Prostate gland (tissue), 2 donors: Measurements from ENCODE around the gene NCAM1. TPM values are rescaled to one million over a fixed set of nuclear protein-coding genes. Genes with fewer than 3 reads are reported as not detected.

Experiments used
- DNase-seq: peaks from one replicate; pipeline ENCODE4 v3.0.0-alpha.2; 2019; ENCODE audit warnings: low spot score
- H3K27ac ChIP-seq, 2 donors: fragments of 200-600 bp; sonication (generic); 2 replicates each; pipeline ENCODE4 v1.5.1; 2017 to 2019
- H3K27me3 ChIP-seq: fragments of 200-600 bp; sonication (generic); replicated peaks from 2 replicates; pipeline ENCODE4 v1.5.1; 2019; ENCODE audit not compliant: insufficient read depth
- H3K36me3 ChIP-seq, 2 donors: fragments of 200-600 bp; sonication (generic); 1 replicate in 1 of 2; 2 replicates in 1 of 2; pipeline versions ENCODE4 v1.5.1 to v1.8.1; 2017 to 2019
- H3K4me1 ChIP-seq: fragments of 200-600 bp; sonication (generic); replicated peaks from 2 replicates; pipeline ENCODE4 v1.5.1; 2019
- H3K4me3 ChIP-seq, 2 donors: fragments of 200-600 bp; sonication (generic); 2 replicates each; pipeline ENCODE4 v1.5.1; 2017 to 2019
- H3K9me3 ChIP-seq: fragments of 200-600 bp; sonication (generic); 2 replicates; pipeline ENCODE4 v1.5.1; 2017
- POLR2A ChIP-seq: fragments of 450-650 bp; IDR thresholded peaks from one replicate; pipeline ENCODE4 v1.6.1; 2016; ENCODE audit warnings: antibody characterized with exemption, mild to moderate bottlenecking
- POLR2AphosphoS5 ChIP-seq: sonication (generic); formaldehyde crosslinking; IDR thresholded peaks from one replicate; pipeline ENCODE4 v1.6.1; 2017; ENCODE audit warnings: antibody characterized with exemption
- WGBS: methylation state at CpG from one replicate; pipeline ENCODE4 v1.1.5; 2018; 5-methylcytosine and 5-hydroxymethylcytosine counted together
- intact Hi-C: fragments of 100-400 bp; cut with DNase I; formaldehyde crosslinking; loops from one replicate; pipeline ENCODE4 v1.14.2; 2022
- total RNA-seq, 2 donors: library from RNA; depleted of rRNA; stranded (reverse); fragments of >200 nt; gene quantifications; one replicate each; pipeline ENCODE4 v1.1.0, GENCODE V29; 2016
- TF ChIP-seq, protein P1 (sequence below), 4 experiments: fragments of 200-600 bp in 2 of 4; fragments of 450-650 bp in 2 of 4; sonication (generic) in 2 of 4; IDR thresholded peaks; 1 replicate in 3 of 4; 2 replicates in 1 of 4; pipeline ENCODE4 v1.5.1; 2016 to 2019; ENCODE audit warnings: antibody characterized with exemption in 4 of 4, mild to moderate bottlenecking in 2 of 4, moderate library complexity in 2 of 4

The NCAM1 gene
- total RNA-seq, 2 donors from 2014 or later = 3.8 to 39.7 TPM

GRCh38 chr11:113276466-113276865 is 315.2 kb downstream of the NCAM1 start:
- intact Hi-C loops = no loop called here
- DNase-seq = no peak
- WGBS = 92% methylated on average over 2 of the region's 2 CpGs
- no peaks in the 10 kb centered on the region for H3K27me3 ChIP-seq
- H3K36me3 ChIP-seq = no peaks in the 10 kb centered on the region
- H3K4me1 ChIP-seq = no peaks in the 10 kb centered on the region
- H3K4me3 ChIP-seq = no peak overlapping the region
- TF ChIP-seq POLR2A (no peak), POLR2AphosphoS5 (no peak)
- TF ChIP-seq, protein P1, sequence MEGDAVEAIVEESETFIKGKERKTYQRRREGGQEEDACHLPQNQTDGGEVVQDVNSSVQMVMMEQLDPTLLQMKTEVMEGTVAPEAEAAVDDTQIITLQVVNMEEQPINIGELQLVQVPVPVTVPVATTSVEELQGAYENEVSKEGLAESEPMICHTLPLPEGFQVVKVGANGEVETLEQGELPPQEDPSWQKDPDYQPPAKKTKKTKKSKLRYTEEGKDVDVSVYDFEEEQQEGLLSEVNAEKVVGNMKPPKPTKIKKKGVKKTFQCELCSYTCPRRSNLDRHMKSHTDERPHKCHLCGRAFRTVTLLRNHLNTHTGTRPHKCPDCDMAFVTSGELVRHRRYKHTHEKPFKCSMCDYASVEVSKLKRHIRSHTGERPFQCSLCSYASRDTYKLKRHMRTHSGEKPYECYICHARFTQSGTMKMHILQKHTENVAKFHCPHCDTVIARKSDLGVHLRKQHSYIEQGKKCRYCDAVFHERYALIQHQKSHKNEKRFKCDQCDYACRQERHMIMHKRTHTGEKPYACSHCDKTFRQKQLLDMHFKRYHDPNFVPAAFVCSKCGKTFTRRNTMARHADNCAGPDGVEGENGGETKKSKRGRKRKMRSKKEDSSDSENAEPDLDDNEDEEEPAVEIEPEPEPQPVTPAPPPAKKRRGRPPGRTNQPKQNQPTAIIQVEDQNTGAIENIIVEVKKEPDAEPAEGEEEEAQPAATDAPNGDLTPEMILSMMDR (IDR thresholded peaks at IDR 0.05) = no peak
- no peaks in the 10 kb centered on the region for H3K9me3 ChIP-seq
- H3K27ac ChIP-seq = no peak overlapping the region

DNA sequence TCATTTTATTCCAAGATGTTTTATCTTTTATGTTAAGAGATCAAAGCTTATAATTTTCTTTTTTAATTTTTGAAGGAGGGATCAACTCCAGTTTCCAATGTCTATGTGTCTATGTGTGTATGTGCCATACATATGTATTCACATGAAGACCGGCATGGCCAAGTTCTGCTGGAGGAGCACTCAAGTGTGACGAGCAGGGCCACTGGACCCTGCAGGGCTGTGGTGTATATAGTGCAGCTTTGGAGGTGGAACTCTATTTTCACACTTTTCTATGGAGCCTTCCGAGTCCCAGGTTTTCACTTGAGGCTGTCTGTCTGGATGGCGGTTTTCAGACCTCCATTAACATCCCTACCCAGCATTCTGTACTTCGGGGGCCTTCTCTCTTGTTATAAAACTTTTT is 316.7 kb downstream of the NCAM1 start:
- no peaks in the 10 kb centered on the region for H3K36me3 ChIP-seq
- DNase-seq = no peak
- H3K4me1 ChIP-seq = no peaks in the 10 kb centered on the region
- 93% methylated on average over 5 of the region's 5 CpGs for WGBS
- intact Hi-C loops = no loop called here
- H3K27ac ChIP-seq = no peak overlapping the region
- TF ChIP-seq, protein P1 (IDR thresholded peaks at IDR 0.05) = no peak
- TF ChIP-seq POLR2A (no peak), POLR2AphosphoS5 (no peak)
- no peaks in the 10 kb centered on the region for H3K27me3 ChIP-seq
- H3K9me3 ChIP-seq = no peaks in the 10 kb centered on the region
- H3K4me3 ChIP-seq = no peak overlapping the region

DNA sequence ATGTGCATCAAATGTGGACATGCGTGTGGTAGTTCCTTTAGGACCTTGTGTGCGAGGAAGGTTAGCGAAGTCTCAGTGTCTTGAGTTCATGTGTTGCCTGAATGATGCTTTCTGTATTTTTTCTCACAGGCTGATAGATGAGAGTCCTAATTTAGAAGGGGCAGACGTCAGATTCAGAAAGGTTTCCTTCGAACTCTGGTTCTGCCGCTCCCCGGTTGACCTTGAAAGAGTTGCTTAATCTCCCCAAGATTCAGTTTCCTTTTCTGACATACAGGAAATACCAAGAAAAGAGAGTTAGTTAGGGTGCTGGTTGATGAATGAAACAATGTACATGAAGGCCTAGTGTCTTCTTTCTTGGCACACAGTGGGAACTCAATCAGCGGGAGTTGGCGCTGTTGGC is 317.3 kb downstream of the NCAM1 start:
- TF ChIP-seq, protein P1 (IDR thresholded peaks at IDR 0.05) = no peak
- TF ChIP-seq POLR2AphosphoS5 (no peak), POLR2A (no peak)
- WGBS = 94% methylated on average over 9 of the region's 9 CpGs
- intact Hi-C loops = no loop called here
- no peak overlapping the region for H3K27ac ChIP-seq
- H3K9me3 ChIP-seq = no peaks in the 10 kb centered on the region
- DNase-seq = no peak
- H3K27me3 ChIP-seq = no peaks in the 10 kb centered on the region
- no peaks in the 10 kb centered on the region for H3K4me1 ChIP-seq
- no peak overlapping the region for H3K4me3 ChIP-seq
- H3K36me3 ChIP-seq = no peaks in the 10 kb centered on the region

DNA sequence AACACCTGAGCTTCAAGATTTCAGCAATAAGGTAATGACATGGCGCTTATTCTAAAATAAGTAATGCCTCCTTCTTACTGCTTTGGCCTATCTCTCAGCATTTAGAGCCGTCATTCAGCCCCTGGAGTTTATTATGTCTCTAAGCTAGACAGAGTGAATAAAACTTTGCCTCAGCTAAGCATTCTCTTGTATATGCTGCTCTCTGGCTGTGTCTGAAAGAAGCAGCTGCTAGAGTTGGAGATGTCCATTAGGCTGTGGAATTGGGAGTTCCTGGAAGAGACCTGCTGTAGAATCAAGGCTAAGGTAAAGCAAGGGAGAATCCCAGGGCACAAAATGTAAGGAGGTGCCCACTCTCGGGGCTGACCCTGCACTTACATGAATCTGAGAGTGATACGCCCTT is 317.7 kb downstream of the NCAM1 start:
- Histone ChIP-seq H3K4me1 (no peaks in the 10 kb centered on the region), H3K36me3 (no peaks in the 10 kb centered on the region), H3K27me3 (no peaks in the 10 kb centered on the region), H3K4me3 (no peak overlapping the region), H3K9me3 (no peaks in the 10 kb centered on the region), H3K27ac (no peak overlapping the region)
- no peak for DNase-seq
- intact Hi-C loops = no loop called here
- TF ChIP-seq POLR2AphosphoS5 (no peak), POLR2A (no peak)
- TF ChIP-seq, protein P1 (IDR thresholded peaks at IDR 0.05) = no peak
- WGBS = 76% methylated on average over 4 of the region's 4 CpGs

- 84% methylated on average over 3 of the region's 3 CpGs for WGBS
- intact Hi-C loops = no loop called here
- DNase-seq = no peak
Measured at GRCh38 chr11:113279591-113279990, 318.4 kb downstream of the NCAM1 start.

More at GRCh38 chr11:113279591-113279990, 318.4 kb downstream of the NCAM1 start:
- no peaks in the 10 kb centered on the region for H3K9me3 ChIP-seq
- H3K4me1 ChIP-seq = no peaks in the 10 kb centered on the region
- no peaks in the 10 kb centered on the region for H3K36me3 ChIP-seq
- H3K27me3 ChIP-seq = no peaks in the 10 kb centered on the region
- no peak overlapping the region for H3K27ac ChIP-seq
- no peak overlapping the region for H3K4me3 ChIP-seq
- TF ChIP-seq POLR2A = no peak
- TF ChIP-seq POLR2AphosphoS5 = no peak
- TF ChIP-seq, protein P1 (IDR thresholded peaks at IDR 0.05) = no peak
